Epithelial cell of proximal tubule (primary cell): ENCODE measurements around the gene FARP1. TPM values are rescaled to one million over a fixed set of nuclear protein-coding genes. Genes with fewer than 3 reads are reported as not detected.

ENCODE experiments used
- DNase-seq: peaks from one replicate; pipeline ENCODE4 v3.0.0-alpha.2; 2011; ENCODE audit warnings: low read depth
- H3K4me3 ChIP-seq: 2 replicates; pipeline ENCODE4 v1.5.1; 2011; ENCODE audit warnings: low read depth, mild to moderate bottlenecking, low read length
- total RNA-seq: library from RNA; depleted of rRNA; stranded (reverse); fragments of >200 nt; gene quantifications from 2 replicates; pipeline ENCODE4 v1.2.3, GENCODE V29; 2015
- TF ChIP-seq, protein P1 (sequence below): conservative IDR thresholded peaks from 2 replicates; pipeline ENCODE4 v1.5.1; 2012; ENCODE audit warnings: low read depth, mild to moderate bottlenecking, low read length

The FARP1 gene
- total RNA-seq, 1 donor from 2014 or later: 97.0 TPM

GRCh38 chr13:98203646-98204326, 60.9 kb downstream of the FARP1 start:
- TF ChIP-seq, protein P1, sequence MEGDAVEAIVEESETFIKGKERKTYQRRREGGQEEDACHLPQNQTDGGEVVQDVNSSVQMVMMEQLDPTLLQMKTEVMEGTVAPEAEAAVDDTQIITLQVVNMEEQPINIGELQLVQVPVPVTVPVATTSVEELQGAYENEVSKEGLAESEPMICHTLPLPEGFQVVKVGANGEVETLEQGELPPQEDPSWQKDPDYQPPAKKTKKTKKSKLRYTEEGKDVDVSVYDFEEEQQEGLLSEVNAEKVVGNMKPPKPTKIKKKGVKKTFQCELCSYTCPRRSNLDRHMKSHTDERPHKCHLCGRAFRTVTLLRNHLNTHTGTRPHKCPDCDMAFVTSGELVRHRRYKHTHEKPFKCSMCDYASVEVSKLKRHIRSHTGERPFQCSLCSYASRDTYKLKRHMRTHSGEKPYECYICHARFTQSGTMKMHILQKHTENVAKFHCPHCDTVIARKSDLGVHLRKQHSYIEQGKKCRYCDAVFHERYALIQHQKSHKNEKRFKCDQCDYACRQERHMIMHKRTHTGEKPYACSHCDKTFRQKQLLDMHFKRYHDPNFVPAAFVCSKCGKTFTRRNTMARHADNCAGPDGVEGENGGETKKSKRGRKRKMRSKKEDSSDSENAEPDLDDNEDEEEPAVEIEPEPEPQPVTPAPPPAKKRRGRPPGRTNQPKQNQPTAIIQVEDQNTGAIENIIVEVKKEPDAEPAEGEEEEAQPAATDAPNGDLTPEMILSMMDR: no peak
- no peak for DNase-seq
- no peak overlapping the region for H3K4me3 ChIP-seq

DNA sequence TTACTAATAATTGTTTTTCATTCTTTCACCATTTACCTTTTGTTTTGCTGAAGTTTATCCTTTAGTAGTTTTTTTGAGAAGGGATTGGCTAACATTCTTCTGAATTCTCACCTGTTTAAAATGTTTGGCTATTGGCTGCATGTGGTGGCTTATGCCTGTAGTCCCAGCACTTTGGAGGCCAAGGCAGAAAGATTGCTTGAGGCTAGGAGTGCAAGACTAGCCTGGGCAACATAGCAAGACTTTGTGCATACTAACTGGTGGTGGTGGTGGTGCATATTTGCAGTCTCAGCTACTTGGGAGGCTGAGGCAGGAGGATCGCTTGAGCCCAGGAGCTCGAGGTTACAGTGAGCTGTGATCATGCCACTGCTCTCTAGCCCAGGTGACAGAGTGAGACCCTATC, 61.7 kb downstream of the FARP1 start:
- DNase-seq: no peak
- no peak overlapping the region for H3K4me3 ChIP-seq
- TF ChIP-seq, protein P1: no peak

- peak; percentile 94 for DNase-seq
- TF ChIP-seq, protein P1: no peak
- peak overlapping the region; percentile 19 for H3K4me3 ChIP-seq
Observed at GRCh38 chr13:98206946-98207345, 64.1 kb downstream of the FARP1 start.

DNA sequence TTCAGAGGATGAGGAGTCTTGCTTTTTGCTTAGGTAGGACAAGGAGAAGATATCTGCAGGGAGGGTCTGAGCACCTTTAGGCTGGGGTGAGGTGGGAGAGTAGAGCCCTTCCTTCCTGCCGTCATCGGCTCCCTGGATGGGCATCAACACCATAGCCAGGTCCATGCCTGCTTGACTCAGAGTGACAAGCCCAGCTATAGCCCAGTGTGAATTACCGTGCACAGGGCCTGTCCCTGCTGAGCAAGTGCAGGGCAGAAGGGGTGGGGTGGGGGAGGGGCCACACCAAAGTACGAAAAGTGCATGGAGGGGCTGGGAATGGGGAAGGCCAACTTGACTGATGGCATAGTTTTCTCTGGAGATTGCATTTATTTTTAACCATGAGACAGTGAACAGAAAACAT, 64.5 kb downstream of the FARP1 start:
- TF ChIP-seq, protein P1: no peak
- peak; percentile 73 for DNase-seq

DNA sequence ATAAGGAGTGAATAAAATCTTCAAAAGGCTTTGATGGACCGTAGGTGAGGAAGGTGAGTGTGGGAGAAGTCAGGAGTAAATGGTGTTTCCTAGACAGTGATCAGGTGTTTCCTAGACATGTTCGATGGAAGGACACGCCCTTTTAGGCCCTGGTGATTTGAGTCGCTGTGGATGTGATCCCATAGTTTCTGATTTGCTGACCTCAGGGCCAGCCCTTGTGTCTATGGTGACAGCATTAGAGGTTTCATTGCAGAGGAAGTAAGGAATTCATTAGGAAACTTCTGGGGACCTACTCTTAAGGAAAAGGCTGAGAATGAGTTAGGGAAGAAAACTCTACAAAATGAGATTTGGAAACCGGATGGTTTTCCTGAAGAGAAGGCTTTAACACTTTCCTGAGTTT, 65.7 kb downstream of the FARP1 start:
- DNase-seq: no peak
- TF ChIP-seq, protein P1: no peak
- no peak overlapping the region for H3K4me3 ChIP-seq

More for the DNA sequence above, 64.5 kb downstream of the FARP1 start:
- peak overlapping the region; percentile 19 for H3K4me3 ChIP-seq

DNA sequence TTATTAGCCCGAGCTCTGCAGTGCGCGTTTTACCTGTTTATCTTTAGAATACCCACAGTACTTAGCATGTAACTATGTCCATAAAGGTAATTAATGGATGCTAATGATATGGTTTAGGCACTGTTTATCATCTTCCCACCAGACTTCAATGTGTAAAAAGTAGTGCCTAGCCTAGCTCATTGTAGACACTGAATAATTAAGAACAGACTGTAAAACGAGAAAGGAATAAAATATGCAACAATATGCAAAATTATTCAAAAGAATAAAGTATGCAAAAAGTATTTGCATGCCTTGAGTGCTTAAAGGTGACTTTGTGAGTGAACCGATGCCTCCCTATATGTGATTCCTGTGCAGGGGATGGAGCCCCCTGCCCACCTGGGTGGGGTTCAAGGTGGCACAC, 69.9 kb downstream of the FARP1 start:
- DNase-seq: no peak
- no peak overlapping the region for H3K4me3 ChIP-seq
- TF ChIP-seq, protein P1: no peak

DNA sequence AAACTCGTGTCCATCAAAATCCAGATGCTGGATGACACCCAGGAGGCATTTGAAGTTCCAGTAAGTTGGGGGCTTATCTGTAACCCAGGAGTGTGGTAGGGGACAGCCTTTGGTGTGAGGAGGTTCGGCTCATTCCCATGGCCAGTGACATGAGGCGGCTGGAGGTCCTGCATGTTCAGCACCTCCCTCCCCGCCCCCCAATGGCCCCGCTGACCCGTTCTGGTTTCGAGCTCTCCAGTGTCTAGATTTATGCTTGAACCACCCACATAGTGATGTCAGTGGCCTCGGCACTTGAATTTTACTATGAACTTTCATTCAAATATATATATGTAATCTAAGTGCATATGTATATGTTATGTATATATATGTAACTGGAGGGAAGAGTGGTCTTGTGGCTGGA, 70.5 kb downstream of the FARP1 start:
- no peak overlapping the region for H3K4me3 ChIP-seq
- no peak for DNase-seq
- TF ChIP-seq, protein P1: no peak
